OCI-LY3 (cell line): ENCODE data around the gene QRICH2.

Experiments
- H2AFZ ChIP-seq: fragments of 200-600, 300-600 bp; shearing (Covaris generic); 2 replicates; pipeline ENCODE4 v1.6.0; 2014; ENCODE audit warnings: antibody characterized with exemption, low read depth, low read length
- H3K27ac ChIP-seq: fragments of 200-600, 300-600 bp; sonication (generic); 2 replicates; pipeline ENCODE4 v1.5.1; 2014; ENCODE audit warnings: mild to moderate bottlenecking, low read length, moderate library complexity, mixed read lengths
- H3K27me3 ChIP-seq: fragments of 200-600, 300-600 bp; sonication (generic); 2 replicates; pipeline ENCODE4 v1.6.1; 2014; ENCODE audit warnings: low read depth, low read length, mixed read lengths
- H3K36me3 ChIP-seq: fragments of 200-600, 300-600 bp; sonication (generic); replicated peaks from 2 replicates; pipeline ENCODE3; 2014; ENCODE audit warnings: low read depth, low read length, mixed read lengths
- H3K4me1 ChIP-seq: fragments of 300-600, 200-600 bp; sonication (generic); 2 replicates; pipeline ENCODE4 v1.6.1; 2014; ENCODE audit warnings: low read length, mixed read lengths
- H3K4me2 ChIP-seq: fragments of 200-600, 300-600 bp; sonication (generic); 2 replicates; pipeline ENCODE4 v1.6.1; 2014; ENCODE audit warnings: low read length, mixed read lengths
- H3K4me3 ChIP-seq: fragments of 300-600, 200-600 bp; sonication (generic); 2 replicates; pipeline ENCODE4 v1.5.1; 2014; ENCODE audit warnings: antibody characterized with exemption, mild to moderate bottlenecking, low read length, moderate library complexity
- H3K79me2 ChIP-seq: fragments of 300-600, 200-600 bp; shearing (Covaris generic); 2 replicates; pipeline ENCODE4 v1.6.1; 2014; ENCODE audit warnings: mild to moderate bottlenecking, low read length, mixed read lengths
- H3K9ac ChIP-seq: fragments of 300-600, 200-600 bp; shearing (Covaris generic); 2 replicates; pipeline ENCODE4 v1.6.0; 2014; ENCODE audit warnings: mild to moderate bottlenecking, low read length, moderate library complexity
- H3K9me3 ChIP-seq: fragments of 200-600, 300-600 bp; shearing (Covaris generic); 2 replicates; pipeline ENCODE4 v1.6.1; 2014; ENCODE audit warnings: low read length, mixed read lengths; ENCODE audit not compliant: insufficient read depth
- H4K20me1 ChIP-seq: fragments of 200-600, 300-600 bp; sonication (generic); 2 replicates; pipeline ENCODE4 v1.6.1; 2016; ENCODE audit warnings: low read length, mixed read lengths; ENCODE audit not compliant: insufficient read depth
- EZH2phosphoT487 ChIP-seq: fragments of 200-600 bp; shearing (Covaris generic); IDR thresholded peaks from 2 replicates; pipeline ENCODE4 v1.6.1; 2018; ENCODE audit warnings: antibody characterized with exemption, mixed run types, low read depth
- TF ChIP-seq, protein P1 (sequence below): fragments of 200-600, 300-600 bp; sonication (generic); IDR thresholded peaks from 2 replicates; pipeline ENCODE4 v1.5.1; 2014; ENCODE audit warnings: antibody characterized with exemption, low read length, low read depth

The QRICH2 gene

DNA sequence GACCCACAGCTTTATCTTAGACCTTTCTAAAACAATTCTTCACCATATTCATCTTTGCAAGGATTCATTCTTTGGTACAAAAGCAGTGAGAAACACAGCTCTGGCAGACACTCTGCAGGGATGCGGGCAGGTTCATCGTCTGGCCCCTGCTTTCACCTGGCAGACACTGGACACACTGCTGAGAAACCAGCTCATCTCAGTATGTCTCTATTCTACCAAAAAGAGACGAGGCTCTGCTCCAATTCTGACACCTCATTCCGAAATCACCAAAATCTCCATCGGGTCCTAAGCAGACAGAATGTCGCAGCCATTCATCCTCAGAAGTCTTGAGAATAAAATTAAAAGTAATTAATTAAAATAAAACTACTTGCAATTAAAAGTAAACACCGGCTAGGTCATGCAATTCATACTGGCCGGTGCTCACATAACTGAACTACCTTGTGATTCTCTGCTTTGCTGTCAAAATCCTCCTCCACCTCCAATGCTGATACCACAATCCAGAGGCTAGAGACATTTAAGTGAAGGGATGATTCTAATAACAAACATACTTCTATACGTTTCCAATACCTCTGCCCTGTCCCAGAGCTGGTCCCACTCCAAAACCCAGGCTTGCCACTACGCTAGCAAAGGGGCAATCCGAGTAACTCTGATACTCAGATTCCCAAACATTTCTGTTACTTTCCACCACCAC, 69.1 kb downstream of the QRICH2 start:
- H3K4me1 ChIP-seq, result peaks cover 22% of the 10 kb centered on the region
- H2AFZ ChIP-seq, result no peak overlapping the region
- H3K9me3 ChIP-seq, result no peaks in the 10 kb centered on the region
- no peak overlapping the region for H3K9ac ChIP-seq
- no peak for TF ChIP-seq EZH2phosphoT487
- TF ChIP-seq, protein P1, sequence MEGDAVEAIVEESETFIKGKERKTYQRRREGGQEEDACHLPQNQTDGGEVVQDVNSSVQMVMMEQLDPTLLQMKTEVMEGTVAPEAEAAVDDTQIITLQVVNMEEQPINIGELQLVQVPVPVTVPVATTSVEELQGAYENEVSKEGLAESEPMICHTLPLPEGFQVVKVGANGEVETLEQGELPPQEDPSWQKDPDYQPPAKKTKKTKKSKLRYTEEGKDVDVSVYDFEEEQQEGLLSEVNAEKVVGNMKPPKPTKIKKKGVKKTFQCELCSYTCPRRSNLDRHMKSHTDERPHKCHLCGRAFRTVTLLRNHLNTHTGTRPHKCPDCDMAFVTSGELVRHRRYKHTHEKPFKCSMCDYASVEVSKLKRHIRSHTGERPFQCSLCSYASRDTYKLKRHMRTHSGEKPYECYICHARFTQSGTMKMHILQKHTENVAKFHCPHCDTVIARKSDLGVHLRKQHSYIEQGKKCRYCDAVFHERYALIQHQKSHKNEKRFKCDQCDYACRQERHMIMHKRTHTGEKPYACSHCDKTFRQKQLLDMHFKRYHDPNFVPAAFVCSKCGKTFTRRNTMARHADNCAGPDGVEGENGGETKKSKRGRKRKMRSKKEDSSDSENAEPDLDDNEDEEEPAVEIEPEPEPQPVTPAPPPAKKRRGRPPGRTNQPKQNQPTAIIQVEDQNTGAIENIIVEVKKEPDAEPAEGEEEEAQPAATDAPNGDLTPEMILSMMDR, result no peak
- no peaks in the 10 kb centered on the region for H3K27me3 ChIP-seq
- H4K20me1 ChIP-seq, result no peaks in the 10 kb centered on the region
- no peak overlapping the region for H3K4me2 ChIP-seq
- H3K79me2 ChIP-seq, result no peaks in the 10 kb centered on the region
- no peak overlapping the region for H3K4me3 ChIP-seq
- no peak overlapping the region for H3K27ac ChIP-seq
- H3K36me3 ChIP-seq, result no peaks in the 10 kb centered on the region

DNA sequence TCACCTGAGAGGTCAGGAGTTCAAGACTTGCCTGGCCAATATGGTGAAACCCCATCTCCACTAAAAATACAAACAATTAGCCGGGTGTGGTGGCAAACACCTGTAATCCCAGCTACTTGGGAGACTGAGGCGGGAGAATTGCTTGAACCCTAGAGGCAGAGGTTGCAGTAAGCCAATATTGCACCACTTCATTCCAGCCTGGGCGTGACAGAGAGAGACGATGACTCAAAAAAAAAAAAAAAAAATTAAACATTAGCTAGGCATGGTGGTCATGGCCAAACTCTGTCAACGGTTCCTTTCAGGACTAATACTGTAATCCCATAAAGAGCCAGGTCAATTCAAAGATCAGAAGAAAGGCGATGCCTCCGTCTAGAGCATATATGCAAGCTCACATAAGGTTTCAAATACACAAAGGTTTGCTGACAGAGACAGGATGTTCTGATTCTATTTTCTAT, 70.2 kb downstream of the QRICH2 start:
- Histone ChIP-seq H3K27ac (no peak overlapping the region), H3K27me3 (no peaks in the 10 kb centered on the region), H3K9ac (no peak overlapping the region), H2AFZ (no peak overlapping the region), H3K79me2 (no peaks in the 10 kb centered on the region), H3K4me1 (peaks cover 25% of the 10 kb centered on the region), H3K4me2 (peak overlapping the region; percentile 9; the same call in 1 of the 2 replicates), H3K9me3 (no peaks in the 10 kb centered on the region), H4K20me1 (no peaks in the 10 kb centered on the region), H3K36me3 (no peaks in the 10 kb centered on the region), H3K4me3 (no peak overlapping the region)
- TF ChIP-seq EZH2phosphoT487, result no peak
- TF ChIP-seq, protein P1, result no peak

DNA sequence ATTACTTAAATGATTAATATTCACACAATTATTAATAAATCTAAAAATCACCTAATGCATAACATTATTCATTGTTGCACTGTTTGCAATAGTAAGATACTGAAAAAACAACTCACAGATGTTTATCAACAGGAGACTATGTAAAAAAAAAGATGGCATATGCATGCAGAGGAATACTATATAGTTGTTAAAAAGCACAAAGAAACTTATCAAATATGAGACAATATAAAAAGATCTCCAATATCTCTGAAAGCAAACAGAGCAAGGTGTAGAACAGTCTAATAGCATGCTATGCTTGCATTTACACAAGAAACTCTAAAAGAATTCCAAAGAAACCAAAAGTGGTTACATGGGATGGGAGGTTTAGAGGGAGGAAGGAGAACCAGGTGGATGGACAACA, 71.5 kb downstream of the QRICH2 start:
- no peak overlapping the region for H3K4me2 ChIP-seq
- H4K20me1 ChIP-seq, result no peaks in the 10 kb centered on the region
- peaks cover 25% of the 10 kb centered on the region for H3K4me1 ChIP-seq
- H3K9me3 ChIP-seq, result no peaks in the 10 kb centered on the region
- TF ChIP-seq, protein P1, result no peak
- TF ChIP-seq EZH2phosphoT487, result no peak
- no peak overlapping the region for H3K9ac ChIP-seq
- no peak overlapping the region for H2AFZ ChIP-seq
- H3K27me3 ChIP-seq, result no peaks in the 10 kb centered on the region
- no peak overlapping the region for H3K27ac ChIP-seq
- H3K79me2 ChIP-seq, result no peaks in the 10 kb centered on the region
- no peak overlapping the region for H3K4me3 ChIP-seq
- H3K36me3 ChIP-seq, result no peaks in the 10 kb centered on the region

DNA sequence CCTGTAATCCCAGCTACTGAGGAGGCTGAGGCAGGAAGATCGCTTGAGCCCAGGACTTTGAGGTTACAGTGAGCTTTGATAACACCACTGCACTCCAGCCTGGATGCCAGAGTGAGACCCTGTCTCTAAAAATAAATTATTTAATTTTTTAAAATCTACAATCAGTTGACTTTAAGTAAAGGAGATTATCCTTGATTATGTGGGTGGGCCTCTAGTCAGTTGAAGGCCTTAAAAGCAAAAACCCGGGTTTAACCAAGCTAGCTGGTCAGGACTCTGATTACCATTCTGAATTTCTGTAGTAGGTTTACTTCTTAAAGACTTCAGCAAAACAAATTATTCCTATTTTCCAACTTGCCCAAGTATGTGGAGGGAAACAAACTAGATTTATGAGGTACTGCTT, 72.2 kb downstream of the QRICH2 start:
- H3K4me2 ChIP-seq, result no peak overlapping the region
- no peaks in the 10 kb centered on the region for H4K20me1 ChIP-seq
- H3K27me3 ChIP-seq, result no peaks in the 10 kb centered on the region
- no peaks in the 10 kb centered on the region for H3K9me3 ChIP-seq
- peaks cover 25% of the 10 kb centered on the region for H3K4me1 ChIP-seq
- no peak overlapping the region for H3K27ac ChIP-seq
- H2AFZ ChIP-seq, result no peak overlapping the region
- TF ChIP-seq, protein P1, result no peak
- TF ChIP-seq EZH2phosphoT487, result no peak
- H3K9ac ChIP-seq, result no peak overlapping the region
- no peak overlapping the region for H3K4me3 ChIP-seq
- no peaks in the 10 kb centered on the region for H3K79me2 ChIP-seq
- H3K36me3 ChIP-seq, result no peaks in the 10 kb centered on the region
